Frontal cortex (tissue), 4 donors: ENCODE measurements around the gene DHFR2. TPM values are rescaled to one million over a fixed set of nuclear protein-coding genes. Genes with fewer than 3 reads are reported as not detected.

Experiments
- DNase-seq, 2 donors: peaks; one replicate each; pipeline ENCODE4 v3.0.0; 2012; ENCODE audit warnings: low spot score in 2 of 2
- FAIRE-seq: peaks from 2 replicates; lab custom pipeline; 2012; peaks lifted over from hg19 to GRCh38; lab: Jason Lieb, UNC
- total RNA-seq: library from RNA; depleted of rRNA; stranded (reverse); fragments of >200 nt; gene quantifications from one replicate; pipeline ENCODE4 v1.2.3, GENCODE V29; 2014
- donor health status: control.
- donor health status: control.
- donor health status: control.

Gene DHFR2
- total RNA-seq, 1 donor from 2014 or later, result 10.2 TPM

- FAIRE-seq (no peak), DNase-seq (no peak)
Measured at GRCh38 chr3:94012185-94012584, 50.5 kb downstream of the DHFR2 start.

GRCh38 chr3:94011233-94011711 lies 51.4 kb downstream of the DHFR2 start:
- no peak for DNase-seq

GRCh38 chr3:94009608-94010007 lies 53.1 kb downstream of the DHFR2 start:
- no peak for DNase-seq
- FAIRE-seq, result no peak

More at GRCh38 chr3:94011233-94011711, 51.4 kb downstream of the DHFR2 start:
- FAIRE-seq, result no peak

- no peak for FAIRE-seq
- DNase-seq, result no peak
Measured at GRCh38 chr3:94008253-94008652, 54.5 kb downstream of the DHFR2 start.

Other genes starting within 250 kb of the DHFR2 start
- gene PROS1, start 89.0 kb downstream of the DHFR2 start, total RNA-seq, result 12.2 TPM
- gene ARL13B, start 82.8 kb downstream of the DHFR2 start, total RNA-seq, result 18.3 TPM
- gene STX19, start 34.3 kb downstream of the DHFR2 start, total RNA-seq, result not detected
- 26.9 TPM for gene NSUN3, start 145 bp upstream of the DHFR2 start, total RNA-seq